Astrocyte of the spinal cord (primary cell): ENCODE results near the gene TOR4A.

ENCODE experiments used
- DNase-seq: peaks from one replicate; pipeline ENCODE4 v3.0.0; 2011; ENCODE audit warnings: low read depth, low spot score
- H3K4me3 ChIP-seq: 2 replicates; pipeline ENCODE4 v1.5.1; 2011; ENCODE audit warnings: low read depth, mild to moderate bottlenecking, low read length, moderate library complexity
- CTCF ChIP-seq: IDR thresholded peaks from 2 replicates; pipeline ENCODE4 v1.5.1; 2012; ENCODE audit warnings: low read depth, mild to moderate bottlenecking, low read length, inconsistent platforms
- in situ Hi-C: cut with HindIII; loops from 2 replicates; pipeline ENCODE4 v1.10.0; 2017; ENCODE audit warnings: low sequenced_read_pairs

The TOR4A gene

GRCh38 chr9:137277329-137278041 lies at the start of gene TOR4A:
TOR4A (plus strand) TSS chr9:137277726; CDS start chr9:137278690, 964 bp downstream.
- DNase-seq = peak; percentile 89
- in situ Hi-C loops = no loop called here
- peak; percentile 49 for TF ChIP-seq CTCF
- H3K4me3 ChIP-seq = peak within 1 kb of the TSS; percentile 65

GRCh38 chr9:137227853-137228505 lies 49.5 kb upstream of the TOR4A start:
- no peak for TF ChIP-seq CTCF
- no peak for DNase-seq
- H3K4me3 ChIP-seq = no peak overlapping the region
- in situ Hi-C loops = no loop called here

- no peak for TF ChIP-seq CTCF
- DNase-seq = no peak
- H3K4me3 ChIP-seq = no peak overlapping the region
- in situ Hi-C loops = no loop called here
Observed at GRCh38 chr9:137228506-137228967, 49.0 kb upstream of the TOR4A start.

- TF ChIP-seq CTCF = no peak
- no peak overlapping the region for H3K4me3 ChIP-seq
- no peak for DNase-seq
- in situ Hi-C loops = no loop called here
Observed at GRCh38 chr9:137228968-137229896, 48.3 kb upstream of the TOR4A start.

- in situ Hi-C loops = no loop called here
- no peak overlapping the region for H3K4me3 ChIP-seq
- TF ChIP-seq CTCF = no peak
- DNase-seq = no peak
Observed at GRCh38 chr9:137229903-137230704, 47.4 kb upstream of the TOR4A start.
